GM18498 (cell line): ENCODE measurements around the gene PXDC1.
A peak's percentile ranks its signal among the peaks of the same experiment; 100 is the strongest.

Experiments used
- ATAC-seq: cut with Tn5 transposase; IDR thresholded peaks from one replicate; pipeline ENCODE4 v1.9.1; 2021; ENCODE audit warnings: mild to moderate bottlenecking, moderate library complexity; ENCODE audit not compliant: unreplicated experiment

Gene PXDC1

DNA sequence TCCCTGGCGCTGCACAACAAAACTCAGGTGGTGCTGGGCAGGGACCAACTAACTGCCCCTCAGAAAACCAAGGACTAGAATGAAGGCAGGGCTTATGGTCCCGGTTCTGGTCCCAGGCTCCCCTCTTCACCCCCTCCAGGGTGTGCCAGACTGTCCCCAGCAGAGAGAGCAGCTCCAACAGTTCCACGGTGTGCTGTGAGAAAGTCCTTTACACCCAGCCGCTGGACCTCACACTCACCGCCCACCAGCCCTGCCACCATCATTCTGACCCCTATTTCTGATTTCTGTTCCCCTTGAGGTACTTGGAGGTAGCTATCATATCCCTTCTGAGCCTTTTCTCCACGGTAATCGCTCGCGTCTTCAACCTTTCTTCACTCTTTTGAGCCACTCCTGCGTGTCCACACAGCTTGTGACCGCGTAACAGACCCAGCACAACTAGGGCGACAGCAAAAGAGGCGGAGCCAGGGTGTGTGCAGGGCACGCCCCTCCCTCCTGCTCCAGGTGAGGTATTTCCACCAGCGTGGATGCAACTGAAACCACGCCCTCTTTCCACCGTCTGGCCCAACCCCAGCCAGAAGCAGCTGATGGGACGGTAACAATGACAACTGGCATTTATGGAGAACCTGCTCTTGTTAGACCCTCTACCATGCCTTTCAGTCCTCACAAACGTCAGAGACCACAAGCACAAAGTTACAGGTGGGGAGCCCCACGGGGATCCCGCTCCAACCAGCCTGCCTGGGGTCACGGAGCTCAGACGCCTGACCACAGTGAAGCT is 2.3 kb downstream of the PXDC1 start:
- no peak for ATAC-seq

GRCh38 chr6:3748208-3749066 is 3.1 kb downstream of the PXDC1 start:
- ATAC-seq = no peak

DNA sequence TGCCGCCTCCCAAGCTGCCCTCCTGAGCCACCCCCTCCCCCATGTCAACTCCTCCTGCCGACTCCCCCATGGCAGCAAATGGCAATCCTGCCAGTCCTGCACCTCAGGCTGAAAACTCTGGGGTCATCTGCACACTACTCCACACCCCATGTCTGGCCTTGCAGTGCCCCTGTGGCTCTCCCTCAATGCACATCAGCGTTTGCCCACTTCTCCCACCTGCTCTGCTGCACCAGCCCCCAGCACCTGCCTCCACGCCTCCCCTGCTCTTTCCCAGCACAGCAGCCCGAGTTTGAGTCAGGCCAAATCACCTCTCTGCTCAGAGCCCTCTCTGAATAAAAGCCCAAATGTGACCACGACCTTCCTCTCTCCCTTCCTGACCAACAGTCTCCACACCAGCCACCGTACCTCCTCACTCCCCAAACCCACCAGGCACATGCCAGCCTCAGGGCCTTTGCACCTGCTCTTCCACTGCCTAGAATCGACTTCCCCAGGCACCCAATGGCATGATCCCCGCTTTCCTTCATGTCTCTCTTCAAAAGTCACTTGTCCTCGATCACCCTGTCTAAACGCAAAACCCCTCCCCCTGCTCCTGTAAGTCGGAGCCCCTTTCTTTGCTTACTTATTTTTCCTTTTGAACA is 4.3 kb downstream of the PXDC1 start:
- no peak for ATAC-seq

GRCh38 chr6:3746696-3747095 is 4.8 kb downstream of the PXDC1 start:
- ATAC-seq = no peak

- no peak for ATAC-seq
Measured at GRCh38 chr6:3746119-3746691, 5.3 kb downstream of the PXDC1 start.

DNA sequence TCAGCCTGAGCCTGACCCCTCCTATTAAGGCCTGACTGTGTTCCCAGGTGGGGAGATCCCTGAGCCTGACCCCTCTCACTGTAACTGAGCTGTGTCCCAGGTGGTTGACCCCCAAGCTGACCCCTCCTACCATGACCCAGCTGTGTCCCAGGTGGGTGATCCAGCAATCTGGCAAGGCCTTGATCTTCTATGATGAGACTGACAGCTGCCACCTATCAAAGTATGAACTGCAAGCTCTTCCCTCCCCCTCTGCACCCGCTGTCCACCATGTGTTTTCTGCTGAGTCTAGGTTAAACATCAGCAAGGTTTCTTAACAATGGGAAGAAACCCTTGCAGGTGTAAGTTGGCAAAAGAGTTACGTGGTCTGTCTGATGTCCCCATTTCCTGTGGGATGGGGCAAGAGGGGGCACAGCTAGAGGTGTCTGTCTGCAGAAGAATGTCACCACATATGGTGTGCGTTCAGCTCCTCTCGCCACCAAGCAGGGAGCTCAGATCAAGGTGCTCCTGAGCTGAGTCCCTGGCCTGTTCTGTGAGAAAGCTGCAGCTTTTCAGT is 5.9 kb downstream of the PXDC1 start:
- no peak for ATAC-seq

DNA sequence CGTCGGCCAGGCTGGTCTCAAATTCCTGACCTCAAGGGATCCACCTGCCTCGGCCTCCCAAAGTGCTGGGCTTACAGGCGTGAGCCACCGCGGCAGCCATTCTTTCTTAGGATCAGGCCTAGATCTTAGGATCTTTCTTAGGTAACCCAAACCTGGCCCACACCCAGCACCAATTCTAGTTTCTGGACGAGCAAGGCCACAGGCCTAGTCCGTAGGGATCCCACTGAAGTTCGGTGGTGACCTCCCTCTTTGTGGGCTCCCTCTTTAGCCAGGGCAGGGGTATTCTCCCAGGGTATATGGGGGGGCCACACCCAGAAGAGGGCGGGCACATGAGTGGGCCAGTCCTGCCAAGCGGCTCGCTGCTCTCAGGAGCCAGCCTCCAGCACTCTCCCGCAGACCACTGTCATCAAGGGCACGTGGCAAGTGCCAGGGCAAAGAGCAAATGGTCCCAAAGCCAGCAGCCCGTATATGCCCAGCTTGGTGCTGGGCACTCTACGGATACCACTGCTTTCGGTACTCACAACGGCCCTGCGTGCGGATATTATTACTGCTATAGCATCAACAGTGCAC is 6.5 kb downstream of the PXDC1 start:
- no peak for ATAC-seq

- no peak for ATAC-seq
Measured at GRCh38 chr6:3744211-3744900, 7.2 kb downstream of the PXDC1 start.

GRCh38 chr6:3743541-3743940 is 8.0 kb downstream of the PXDC1 start:
- no peak for ATAC-seq

DNA sequence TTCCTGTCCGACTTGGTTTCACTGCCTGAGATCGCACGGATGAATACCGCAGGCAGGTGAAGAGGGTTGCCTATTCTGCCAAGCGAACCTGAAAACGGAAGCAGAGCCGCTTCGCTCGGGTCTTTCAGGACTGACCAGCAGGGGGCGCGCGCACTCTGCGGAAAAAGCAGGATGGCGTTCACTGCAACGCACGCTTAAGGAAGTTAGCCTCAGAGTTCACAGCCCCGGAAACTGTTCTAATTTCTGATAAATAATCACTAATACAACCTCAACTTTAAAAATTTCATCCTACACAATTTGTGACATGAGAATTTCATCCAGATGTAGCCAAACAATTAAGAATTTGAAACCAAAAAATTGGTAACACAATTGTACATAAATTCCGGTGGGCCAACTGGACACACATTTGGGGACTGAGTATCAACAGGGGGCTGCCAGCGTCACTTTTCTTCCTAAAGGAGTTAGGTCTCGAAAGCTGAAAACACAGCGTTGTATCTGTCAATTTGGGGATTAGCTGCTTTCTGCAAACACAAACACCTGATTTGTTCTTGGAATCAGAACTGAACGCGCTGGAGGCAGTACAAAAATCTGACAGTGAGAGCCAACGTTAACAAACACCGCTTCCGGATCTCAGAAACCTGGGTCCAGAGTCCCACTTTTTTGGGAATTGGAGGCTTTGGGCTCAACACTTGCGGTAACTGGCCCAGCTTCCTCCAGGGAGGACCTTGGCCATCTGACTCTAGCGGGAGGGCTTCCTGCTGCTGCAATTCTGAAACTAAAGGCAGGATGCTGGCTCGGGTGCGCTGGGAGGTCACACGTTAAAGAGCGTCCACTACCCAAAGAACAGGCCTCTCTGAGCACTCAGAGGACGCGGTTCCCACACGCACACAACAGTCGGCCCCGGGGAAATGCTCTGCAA is 8.8 kb downstream of the PXDC1 start:
- peak; percentile 79 for ATAC-seq

- no peak for ATAC-seq
Measured at GRCh38 chr6:3742076-3742425, 9.5 kb downstream of the PXDC1 start.

GRCh38 chr6:3741477-3741871 is 10.0 kb downstream of the PXDC1 start:
- no peak for ATAC-seq

GRCh38 chr6:3740551-3741476 is 10.7 kb downstream of the PXDC1 start:
- no peak for ATAC-seq

DNA sequence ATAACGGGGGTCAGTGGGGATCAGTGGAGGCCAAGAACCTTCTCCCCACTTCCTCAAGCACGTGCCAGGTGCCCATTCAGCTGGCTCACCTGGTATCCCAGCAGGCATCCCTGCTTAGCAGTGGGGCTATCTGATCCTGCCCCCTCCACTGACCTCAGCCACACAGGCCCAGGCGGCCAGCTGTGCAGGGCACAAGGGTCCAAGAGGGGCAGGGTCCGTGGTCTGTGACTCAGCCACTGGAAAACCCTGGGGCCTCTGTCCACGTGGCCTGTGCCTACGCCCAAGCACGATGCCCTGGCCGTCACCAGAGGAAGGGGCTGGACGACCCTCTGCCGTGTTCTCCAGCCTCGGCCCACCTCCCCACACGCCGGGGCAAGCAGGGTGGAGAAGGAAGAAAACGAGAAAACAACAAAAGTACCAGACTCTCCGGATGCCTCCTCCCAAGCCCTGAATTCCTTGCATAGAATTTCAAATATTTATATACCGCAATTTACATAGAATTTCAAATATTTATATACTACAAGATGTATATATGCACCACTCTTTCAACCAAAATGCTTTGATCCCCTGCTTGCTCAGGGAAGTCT is 12.1 kb downstream of the PXDC1 start:
- no peak for ATAC-seq

GRCh38 chr6:3738381-3739131 is 13.0 kb downstream of the PXDC1 start:
- ATAC-seq = no peak

- ATAC-seq = no peak
Measured at GRCh38 chr6:3737831-3738210, 13.7 kb downstream of the PXDC1 start.
